ENCODE measurements around the gene PPP1R3G.

Gene PPP1R3G

DNA sequence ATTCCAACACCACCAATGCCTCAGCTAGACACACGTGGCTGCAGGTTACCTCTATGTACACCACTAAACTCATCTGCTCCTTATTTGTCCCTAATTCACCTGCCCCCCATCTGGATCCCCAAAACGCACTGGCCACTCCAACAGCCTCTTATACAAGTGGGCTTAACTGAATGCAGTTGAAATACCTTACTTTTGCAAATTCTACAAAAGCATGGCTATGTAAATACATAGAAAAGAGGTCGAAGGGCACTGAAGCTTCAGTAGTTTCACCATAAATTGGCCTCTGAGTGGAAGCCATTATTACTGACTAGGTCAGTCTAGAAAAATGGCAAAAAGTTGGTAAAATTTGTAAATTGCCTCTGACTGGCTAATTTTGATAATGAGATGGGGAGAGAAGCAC lies 11.1 kb upstream of the PPP1R3G start:
- DNase-seq: no peak

DNA sequence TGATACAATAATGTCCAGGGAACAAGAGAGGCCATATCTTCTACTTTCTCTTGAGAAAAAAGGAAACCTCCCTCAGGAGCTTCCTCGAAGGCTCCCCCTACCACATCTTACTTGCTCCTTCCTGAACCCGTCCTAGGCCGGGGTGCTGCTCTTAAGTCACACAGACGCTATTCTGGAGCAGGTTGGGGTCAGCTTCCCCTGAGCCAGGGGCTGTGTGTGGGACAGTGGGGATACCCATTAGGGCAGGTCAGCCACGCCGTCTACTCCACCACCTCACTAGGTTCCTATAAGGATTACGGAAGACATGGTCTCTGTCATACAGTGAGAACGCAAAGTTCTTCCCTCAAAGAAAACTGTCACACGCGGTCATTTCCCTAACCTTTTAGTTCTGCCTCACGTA lies 8.2 kb upstream of the PPP1R3G start:
- no peak for DNase-seq

- DNase-seq: no peak
Observed at GRCh38 chr6:5078121-5078669, 6.9 kb upstream of the PPP1R3G start.

GRCh38 chr6:5079692-5080091 lies 5.4 kb upstream of the PPP1R3G start:
- no peak for DNase-seq

GRCh38 chr6:5080574-5080973 lies 4.6 kb upstream of the PPP1R3G start:
- no peak for DNase-seq

- no peak for DNase-seq
Observed at GRCh38 chr6:5081182-5081581, 4.0 kb upstream of the PPP1R3G start.

DNA sequence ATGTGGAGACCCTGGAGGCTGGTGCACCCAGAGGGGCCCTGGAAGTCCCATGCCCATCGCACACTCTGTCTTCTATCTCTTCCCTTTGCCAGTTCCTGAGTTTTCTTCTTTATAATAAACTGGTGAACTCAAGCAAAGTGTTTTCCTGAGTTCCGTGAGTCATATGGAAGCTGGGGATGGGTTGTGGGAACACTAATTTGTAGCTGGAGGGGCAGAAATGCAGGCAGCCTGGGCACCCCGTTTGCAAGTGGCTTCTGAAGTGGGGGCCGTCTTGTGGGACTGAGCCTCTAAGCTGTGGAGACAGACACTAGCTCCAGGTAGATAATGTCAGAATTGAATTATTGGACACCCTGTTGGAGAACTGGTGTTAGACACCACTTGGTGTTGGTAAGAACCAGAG lies 3.2 kb upstream of the PPP1R3G start:
- no peak for DNase-seq

DNA sequence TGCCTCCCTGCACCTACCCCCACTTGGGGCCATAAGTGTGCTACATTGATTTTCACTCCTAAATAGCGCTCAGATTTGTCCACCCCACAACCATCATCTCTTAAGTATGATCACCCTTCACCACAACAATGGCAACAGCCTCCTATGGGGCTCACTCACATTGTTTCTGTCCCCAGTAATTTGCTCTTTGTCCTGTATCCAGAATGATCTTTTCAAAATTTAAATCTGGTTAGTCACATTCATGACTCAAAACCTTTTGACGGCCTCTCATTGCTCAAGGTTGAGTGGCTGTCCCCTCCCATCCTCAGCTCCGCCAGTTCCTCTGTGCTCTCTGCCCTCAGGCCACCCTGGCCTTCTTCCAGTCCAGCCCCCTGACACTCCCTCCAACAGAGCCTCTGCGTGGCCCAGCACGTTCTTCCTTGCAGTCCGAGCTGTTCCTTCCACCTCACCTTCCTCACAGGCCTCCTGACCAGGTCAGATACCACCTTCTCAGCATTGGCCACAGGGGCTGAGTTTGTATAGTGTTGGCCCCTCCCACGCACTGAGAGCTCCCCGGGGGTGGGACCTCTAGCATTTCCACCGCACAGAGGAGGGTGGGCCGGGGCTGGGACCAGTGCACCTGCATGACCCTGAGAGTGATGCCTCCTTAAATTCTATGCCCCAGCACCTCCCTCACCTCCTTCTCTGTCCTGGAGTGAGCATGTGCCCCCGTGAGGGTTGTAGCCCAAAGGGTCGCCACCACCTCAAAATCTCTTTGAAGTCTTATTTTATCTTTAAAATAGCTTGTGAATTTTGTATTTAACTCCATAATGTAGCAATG lies 2.4 kb upstream of the PPP1R3G start:
- no peak for DNase-seq

GRCh38 chr6:5083307-5083583 lies 1.9 kb upstream of the PPP1R3G start:
- DNase-seq: no peak

- DNase-seq: no peak
Observed at GRCh38 chr6:5083813-5084359, 1.3 kb upstream of the PPP1R3G start.

- no peak for DNase-seq
Observed at GRCh38 chr6:5084360-5084780, 771 bp upstream of the PPP1R3G start.

DNA sequence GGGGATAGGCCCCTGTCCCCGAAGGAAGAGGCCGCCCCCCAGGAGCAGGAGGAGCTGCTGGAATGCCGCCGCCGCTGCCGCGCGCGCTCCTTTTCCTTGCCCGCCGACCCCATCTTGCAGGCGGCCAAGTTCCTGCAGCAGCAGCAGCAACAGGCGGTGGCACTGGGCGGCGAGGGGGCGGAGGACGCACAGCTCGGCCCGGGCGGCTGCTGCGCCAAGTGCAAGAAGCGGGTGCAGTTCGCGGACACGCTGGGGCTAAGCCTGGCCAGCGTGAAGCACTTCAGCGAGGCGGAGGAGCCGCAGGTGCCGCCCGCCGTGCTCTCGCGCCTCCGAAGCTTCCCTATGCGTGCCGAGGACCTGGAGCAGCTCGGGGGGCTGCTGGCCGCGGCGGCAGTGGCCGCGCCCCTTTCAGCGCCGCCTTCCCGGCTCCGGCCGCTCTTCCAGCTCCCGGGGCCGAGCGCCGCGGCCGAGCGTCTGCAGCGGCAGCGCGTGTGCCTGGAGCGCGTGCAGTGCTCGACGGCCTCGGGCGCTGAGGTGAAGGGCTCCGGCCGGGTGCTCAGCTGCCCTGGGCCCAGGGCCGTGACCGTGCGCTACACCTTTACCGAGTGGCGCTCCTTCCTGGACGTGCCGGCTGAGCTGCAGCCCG lies 630 bp downstream of the PPP1R3G start:
- no peak for DNase-seq

DNA sequence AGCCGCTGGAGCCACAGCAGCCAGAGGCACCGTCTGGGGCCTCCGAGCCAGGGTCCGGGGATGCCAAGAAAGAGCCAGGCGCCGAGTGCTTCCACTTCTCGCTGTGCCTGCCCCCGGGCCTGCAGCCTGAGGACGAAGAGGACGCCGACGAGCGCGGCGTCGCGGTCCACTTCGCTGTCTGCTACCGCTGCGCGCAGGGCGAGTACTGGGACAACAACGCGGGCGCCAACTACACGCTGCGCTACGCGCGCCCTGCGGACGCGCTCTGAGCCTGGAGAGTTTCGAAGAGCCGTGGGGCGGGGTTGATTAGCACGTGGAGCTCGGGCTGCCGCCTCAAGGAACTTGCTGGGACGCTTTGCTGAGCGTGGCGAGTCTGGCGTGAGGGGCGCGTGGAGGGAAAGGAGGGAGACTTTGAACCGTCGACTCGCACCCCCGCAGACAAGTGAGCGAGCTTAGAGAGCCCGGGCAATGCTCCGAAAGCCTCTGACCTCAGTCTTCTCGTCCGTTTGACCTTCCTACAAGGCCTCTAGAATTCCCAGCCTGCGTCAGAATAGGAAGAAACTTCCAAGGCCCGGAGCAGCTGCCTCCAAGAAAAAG lies 1.3 kb downstream of the PPP1R3G start:
- DNase-seq: no peak

DNA sequence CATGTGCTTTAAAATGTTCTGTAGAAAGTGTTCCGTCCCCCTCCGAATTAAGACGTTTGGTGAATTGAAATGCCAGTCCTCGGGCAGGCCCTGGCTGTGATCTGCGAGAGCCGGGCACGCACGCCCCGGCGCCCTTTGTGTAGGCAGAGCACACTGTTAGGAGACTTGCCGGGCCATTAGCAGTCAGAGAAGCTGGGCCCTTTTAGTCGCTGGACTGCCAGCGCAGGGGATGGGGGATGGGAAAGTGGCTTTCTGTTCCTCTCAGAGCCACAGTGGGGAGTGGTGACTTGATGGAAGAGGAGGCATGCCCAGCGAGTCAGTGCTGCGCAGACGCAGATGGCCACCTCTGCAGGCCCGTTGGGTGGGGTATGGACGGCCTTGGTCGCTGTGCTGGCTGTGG lies 2.2 kb downstream of the PPP1R3G start:
- no peak for DNase-seq

DNA sequence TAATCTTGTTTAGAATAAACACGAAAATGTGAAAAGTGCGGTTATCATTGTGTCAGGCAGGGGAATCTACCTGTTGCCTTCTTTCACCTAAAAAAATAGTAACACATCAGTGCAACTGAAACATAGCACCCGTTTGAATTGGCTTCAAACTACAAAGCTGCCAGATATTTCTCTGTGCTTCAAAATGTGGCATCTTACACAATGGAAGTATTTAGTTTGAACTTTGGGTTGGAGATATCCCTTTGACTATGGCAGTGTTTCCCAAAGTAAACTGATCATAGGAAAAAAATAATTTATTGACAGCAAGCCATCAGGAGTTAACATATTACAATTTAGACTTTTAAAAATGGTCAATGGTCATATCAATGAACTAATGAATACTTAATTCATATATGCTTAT lies 3.6 kb downstream of the PPP1R3G start:
- no peak for DNase-seq

GRCh38 chr6:5089481-5090438 lies 4.6 kb downstream of the PPP1R3G start:
- DNase-seq: no peak

DNA sequence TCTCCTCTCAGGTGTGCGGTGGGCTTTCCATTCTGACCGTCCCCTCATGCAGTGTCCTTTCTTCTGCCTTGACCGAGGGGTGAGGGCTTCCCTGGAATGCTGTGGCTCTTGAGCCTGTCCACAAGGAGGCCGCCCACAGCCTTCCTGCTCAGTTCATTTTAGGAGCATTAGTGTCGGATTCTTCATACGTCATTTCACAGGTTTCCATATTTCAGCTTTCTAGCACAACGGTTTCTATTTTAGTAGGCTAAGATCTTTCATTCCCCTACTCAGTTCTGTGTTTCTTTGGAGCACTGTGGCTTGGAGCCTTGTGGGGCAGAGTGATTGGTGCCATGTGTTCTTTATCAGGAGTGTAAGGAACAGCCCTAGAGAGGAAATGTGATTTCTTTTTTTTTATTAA lies 5.5 kb downstream of the PPP1R3G start:
- DNase-seq: no peak

- no peak for DNase-seq
Observed at GRCh38 chr6:5091210-5092069, 6.3 kb downstream of the PPP1R3G start.

DNA sequence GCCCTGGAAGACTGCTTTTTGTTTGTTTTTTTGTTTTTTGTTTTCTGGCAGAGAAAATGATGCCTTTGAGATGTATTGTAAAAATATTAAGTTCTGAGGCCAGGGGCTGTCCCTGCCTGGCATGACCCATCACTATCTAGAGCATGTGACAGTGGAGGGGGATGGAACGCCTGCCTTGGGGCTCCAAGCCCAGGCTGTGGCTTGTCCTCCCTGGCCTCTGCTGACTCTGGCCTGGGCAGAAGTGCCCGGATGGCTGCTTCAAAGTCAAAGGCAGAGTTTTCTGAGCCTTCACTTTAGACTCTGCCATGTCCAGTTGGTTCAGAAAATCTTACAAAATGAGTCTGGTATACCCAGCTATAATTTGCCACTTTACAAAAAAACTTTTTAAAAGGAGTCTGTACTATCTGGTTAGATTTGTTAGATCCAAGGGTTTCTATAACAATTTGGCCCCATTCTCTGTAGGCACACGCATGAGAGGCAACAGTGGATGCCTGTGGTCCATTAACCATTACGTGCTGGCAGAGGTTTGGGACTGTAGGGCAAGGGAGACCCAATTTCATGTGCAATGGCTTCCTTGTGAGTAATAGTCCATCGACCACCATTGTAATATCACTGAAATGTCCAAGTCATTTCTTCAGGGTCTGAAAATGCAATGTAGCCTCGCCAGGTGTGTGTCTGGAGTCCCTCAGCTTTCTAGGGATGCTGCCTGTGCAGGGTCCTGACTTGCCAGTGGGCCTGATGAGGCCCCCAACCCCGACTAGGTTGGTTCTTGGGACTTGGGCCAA lies 8.3 kb downstream of the PPP1R3G start:
- no peak for DNase-seq

GRCh38 chr6:5094327-5094726 lies 9.2 kb downstream of the PPP1R3G start:
- no peak for DNase-seq

GRCh38 chr6:5095236-5095635 lies 10.1 kb downstream of the PPP1R3G start:
- no peak for DNase-seq

Measured in effector CD4-positive, alpha-beta T cell (primary cell).